SIG-M5 (cell line): ENCODE measurements around the gene MYH15.

Source experiments
- DNase-seq: peaks from one replicate; lab custom pipeline; 2025; lab: John Stamatoyannopoulos, UW

The MYH15 gene

DNA sequence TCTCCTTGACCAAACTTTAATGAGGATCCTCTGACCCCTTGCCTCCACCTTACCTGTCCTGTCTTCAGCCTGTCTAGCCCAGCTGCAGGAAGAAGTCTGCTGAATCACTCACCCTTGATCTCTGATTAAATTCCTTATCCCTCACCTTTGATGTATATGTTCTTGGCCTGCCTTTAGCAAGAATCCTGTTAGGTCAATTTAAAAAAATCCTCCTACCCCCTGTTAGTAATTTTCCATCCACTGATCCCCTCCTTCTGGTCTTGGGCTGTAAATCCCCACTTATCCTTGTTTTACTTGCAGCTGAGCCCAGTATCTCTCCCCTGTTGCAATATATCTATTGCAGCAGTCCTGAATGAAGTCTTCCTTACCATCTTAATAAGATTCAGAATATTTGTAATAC, 39.0 kb downstream of the MYH15 start:
- no peak for DNase-seq

DNA sequence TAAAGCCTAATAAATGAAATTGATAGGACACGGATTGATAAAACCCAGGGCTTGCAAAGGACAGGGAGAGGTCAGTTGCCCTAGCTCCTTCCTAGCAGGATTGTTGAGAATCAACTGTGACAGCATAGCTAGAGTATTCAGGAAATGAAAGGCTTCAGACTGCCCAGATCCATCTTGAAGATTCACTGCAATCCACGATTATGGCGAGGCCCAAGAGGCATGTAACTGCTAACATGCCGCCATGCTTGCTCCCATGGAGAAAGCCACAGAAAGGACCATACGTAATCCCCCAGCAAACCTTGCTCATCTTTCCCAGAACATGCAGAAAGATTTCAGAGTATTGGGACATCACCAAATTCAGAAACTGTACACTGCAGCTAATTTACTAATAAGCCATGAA, 41.3 kb downstream of the MYH15 start:
- DNase-seq: no peak

DNA sequence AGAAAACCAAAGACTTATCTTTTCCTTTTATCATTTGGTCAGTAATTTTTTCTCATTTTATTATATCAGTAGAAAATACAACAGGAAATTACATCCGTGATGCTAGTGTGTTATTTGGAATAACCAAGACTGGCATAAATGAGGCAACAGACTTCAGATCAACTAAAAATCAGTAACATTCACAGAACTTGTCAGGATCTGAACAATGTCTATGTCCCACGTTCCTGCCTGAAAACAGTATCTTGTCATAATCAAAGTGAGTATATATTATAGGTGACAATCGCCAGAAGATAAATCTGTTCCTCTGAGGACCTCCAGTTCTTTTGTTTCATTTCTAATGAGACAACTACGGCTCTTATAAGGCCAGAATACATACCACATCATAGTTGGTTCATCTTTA, 41.8 kb downstream of the MYH15 start:
- no peak for DNase-seq

DNA sequence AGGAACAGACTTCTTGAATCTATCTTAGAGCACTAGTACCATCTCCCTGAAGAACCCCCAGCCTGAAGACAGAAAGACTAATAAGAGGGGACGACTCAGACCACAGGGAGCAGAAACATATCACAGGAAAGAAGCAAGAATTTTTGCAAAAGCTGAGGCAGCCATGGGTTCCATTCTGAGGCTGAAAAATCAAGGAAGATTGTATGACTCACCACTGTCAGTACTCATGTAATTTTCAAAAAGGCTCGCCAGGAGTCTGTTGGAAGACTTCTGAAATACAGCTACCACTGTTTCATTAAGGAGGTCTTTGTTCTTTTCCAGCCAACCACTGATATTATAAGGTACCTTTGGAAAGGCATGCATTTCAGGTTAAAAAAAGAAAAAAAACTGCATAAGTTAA, 47.5 kb downstream of the MYH15 start:
- DNase-seq: no peak

DNA sequence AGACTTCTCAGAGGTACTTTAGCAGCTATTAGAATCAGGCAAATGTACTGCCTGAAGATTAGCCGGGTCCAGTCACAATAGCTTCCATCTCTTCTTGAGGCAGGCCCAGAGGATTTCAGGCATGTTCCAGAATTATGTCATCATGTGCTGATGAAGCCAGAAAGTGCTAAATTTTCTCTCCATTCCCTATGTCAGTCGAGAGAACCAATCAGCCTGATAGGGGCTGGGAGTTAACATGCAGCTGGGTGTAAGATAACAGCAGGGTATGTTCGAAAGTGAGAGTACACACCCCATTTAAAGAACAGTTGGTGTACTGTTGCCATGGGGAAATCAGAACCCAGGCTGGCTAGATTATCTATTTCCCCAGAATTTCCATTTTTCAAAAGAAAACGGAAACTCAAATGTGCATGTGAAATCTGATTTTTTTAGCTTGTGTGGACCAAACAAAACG, 48.7 kb downstream of the MYH15 start:
- no peak for DNase-seq

DNA sequence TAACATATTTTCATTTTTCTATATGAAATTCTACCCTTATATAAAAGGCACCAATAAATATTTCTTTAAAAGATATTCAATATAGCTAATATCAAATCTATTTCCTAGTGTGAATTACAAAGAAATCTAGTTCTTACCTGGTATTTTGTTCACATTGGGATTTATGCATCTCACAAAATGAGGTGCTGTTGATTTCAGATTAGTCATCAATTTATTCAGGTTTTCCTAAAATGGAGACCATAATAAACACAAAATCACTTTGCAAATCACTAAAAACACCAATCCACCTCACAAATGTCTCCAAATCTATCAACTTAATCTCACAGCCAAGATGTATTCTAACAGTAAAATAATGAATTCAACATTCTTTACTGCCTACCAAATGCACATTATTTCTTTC, 51.2 kb downstream of the MYH15 start:
- DNase-seq: no peak

DNA sequence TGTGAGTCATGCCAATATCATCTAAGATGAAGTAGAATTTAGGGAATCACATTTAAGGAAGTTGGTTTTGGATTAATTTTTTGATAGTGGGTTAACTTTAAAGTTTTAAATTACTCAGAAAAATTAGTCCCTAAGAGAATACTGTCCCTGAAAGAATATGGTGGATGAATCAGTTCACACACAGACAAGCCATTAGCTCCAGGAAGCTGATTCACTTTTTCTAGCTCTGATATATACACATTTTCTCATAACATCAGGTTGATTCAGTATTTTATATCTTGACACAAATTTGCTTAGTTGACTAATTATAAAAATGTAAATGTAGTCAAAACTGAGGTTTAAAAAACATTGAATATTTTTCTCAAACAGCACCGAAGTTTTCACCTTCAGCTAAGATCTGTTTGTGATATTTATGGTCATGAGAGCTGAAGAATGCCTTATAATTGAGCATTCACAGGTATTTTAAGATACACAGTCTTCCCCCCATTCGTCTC, 55.1 kb downstream of the MYH15 start:
- no peak for DNase-seq

DNA sequence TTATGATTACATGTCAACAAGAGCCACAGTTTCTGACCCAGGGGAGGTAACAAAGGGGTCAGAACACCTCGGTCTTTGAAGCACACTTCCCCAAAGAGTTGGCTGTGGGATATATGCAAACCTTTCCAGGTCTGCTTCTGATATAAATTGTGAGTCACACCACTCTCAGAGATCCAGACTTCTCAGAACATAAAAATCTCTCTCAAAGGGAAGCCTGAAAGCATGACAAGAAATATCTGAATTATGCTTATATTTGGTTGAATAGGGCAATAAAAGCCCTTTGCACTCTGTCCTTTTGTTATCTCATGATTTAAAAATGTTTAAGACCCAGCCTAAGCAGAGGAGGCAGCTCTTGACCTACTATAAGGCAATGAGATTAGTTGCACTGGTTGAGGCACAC, 56.8 kb downstream of the MYH15 start:
- no peak for DNase-seq

DNA sequence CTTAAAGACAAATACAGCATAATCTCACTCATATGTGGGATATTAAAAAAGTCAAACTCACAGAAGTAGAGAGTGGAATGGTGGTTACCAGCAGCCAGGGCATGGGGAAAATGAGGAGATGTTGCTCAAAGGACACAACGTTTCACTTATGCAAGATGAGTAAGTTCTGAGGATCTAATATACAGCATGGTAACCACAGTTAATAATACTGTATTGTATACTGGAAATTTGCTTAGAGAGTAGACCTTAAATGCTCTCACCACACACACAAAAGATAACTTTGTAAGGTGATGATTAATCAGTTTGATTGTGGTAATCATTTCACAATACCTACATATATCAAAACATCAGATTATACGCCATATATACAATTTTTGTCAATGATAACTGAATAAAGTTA, 60.0 kb downstream of the MYH15 start:
- no peak for DNase-seq

DNA sequence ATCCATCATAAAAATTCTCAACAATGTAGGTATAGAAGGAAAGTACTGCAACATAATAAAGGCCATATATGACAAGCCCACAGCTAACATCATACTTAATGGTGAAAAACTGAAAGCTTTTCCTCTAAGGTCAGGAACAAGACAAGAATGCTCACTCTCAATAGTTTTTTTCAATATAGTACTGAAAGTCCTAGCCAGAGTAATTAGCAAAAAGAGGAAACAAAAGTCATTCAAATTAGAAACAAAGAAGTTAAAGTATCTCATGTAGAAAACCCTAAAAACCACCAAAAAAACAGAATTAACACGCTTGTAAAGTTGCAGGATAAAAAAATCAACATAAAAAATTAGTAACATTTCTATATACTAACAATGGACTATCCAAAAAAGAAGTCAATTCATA, 61.8 kb downstream of the MYH15 start:
- no peak for DNase-seq

DNA sequence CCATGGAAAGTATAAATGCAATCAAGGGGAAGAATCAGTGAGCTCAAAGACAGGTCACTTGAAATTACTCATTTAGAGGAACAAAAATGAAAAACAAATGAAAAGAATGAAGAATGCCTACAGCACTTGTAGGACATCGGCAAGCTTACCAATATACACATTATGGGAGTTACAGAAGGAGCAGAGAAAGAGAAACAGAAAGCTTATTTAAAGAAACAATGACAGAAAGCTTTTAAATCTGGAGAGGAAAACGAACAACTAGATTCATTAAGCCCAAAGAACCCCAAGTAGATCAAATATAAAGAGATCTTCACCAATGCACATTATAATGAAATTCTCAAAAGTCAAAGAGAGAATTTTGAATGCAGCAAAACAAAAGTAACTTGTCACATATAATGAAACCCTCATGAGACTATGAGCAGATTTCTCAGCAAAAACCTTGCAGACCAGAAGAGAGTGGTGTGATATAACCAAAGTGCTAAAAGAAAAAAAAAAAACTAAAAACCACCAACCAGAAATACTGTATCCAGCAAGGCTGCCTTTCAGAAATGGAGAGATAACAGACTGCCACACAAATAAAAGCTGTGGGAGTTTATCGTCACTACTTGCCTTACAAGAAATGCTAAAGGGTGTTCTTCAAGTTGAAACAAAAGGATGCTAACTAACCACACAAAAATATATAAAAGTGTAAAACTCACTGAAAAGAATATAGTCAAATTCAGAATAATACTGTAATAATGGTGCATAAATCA, 63.1 kb downstream of the MYH15 start:
- DNase-seq: no peak

DNA sequence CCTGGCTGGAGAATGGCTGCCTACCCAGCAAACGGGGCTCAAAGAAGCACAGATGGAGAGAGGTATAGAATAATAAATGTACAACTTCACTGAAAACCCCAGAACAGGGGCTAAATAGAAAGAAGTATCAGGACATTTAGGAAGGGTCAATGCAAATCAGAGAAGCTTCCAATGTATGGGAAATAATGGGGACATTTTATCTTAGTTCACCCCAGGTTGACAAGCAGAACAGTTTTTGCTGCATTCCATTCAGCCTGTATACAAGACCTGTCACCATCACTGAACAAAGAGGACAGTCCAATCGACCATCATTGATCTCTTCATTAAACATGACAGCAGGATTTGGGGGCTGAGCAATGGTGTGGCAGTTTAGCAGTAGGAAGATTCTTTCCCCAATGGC, 68.1 kb downstream of the MYH15 start:
- DNase-seq: no peak

DNA sequence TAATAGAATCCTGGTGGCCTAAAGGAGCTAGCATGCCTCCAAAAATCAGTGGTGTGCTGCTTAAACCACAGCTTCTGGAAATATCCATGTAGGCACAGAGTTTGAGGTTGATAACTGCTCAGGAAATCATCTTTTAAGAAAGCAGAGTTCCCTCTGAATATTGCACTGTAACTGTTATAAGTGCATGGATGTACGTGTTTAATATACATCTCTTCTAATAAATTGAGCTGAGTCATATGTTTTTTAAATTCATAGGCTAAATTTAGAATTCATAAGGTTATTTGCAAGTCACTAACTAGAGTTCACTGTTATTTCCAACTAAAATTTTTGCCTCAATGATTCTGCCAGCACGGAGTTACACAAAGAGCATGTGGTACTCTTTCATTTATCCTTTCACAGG, 68.9 kb downstream of the MYH15 start:
- DNase-seq: no peak

DNA sequence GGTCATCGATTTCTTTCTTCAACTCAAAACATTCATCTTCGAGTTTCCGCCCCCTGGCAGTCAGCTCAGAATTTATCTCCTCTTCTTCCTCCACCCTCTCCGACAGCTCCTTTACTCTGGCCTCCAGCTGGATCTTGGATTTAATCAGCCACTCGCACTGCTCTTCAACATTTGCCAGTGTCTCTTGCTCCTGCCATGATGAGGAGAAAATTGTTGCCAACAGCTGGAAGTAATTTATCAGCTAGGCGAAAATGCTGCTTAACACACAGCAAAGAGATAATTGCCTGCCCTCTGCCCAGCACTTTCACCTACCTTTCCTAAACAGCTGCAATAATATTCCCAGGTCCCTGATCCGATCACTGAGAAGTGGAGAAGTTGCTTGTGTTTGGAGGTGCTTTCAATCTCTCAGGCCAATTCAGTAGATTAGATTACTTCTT, 69.3 kb downstream of the MYH15 start:
- DNase-seq: no peak

DNA sequence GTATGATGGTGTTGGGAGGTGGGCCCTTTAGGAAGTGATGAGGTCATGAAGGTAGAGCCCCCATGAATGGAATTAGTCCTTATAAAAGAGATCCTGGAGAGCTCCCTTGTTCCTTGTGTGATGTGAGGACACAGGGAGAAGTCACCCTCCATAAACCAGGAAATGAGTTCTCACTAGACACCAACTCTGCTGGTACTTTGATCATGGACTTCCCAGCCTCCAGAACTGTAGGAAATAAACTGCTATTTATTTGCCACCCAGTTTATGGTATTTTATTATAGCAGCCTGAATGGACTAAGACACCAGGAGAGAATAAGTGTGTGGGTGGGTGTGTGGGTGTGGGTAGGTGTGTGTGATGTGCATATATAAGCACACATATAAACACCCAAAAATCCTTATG, 71.9 kb downstream of the MYH15 start:
- no peak for DNase-seq

DNA sequence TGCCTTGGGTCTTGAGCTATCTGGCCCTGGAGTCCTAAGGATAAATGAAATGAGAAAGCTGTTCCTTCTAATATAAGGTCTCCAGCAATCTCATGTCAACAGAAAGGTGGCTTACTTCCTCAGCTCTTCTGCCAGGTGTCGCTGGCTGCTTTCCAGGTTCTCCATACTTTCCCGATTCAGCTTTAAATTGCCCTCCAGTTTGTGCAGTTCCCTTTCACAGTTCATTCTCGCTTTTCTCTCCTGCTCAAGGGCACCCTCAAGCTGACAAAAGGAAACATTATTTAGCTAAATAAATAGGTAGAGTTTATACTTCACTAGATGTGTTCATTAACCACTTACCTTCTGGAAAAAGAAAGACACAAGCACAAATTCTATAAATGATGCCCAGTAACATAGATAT, 73.0 kb downstream of the MYH15 start:
- no peak for DNase-seq

DNA sequence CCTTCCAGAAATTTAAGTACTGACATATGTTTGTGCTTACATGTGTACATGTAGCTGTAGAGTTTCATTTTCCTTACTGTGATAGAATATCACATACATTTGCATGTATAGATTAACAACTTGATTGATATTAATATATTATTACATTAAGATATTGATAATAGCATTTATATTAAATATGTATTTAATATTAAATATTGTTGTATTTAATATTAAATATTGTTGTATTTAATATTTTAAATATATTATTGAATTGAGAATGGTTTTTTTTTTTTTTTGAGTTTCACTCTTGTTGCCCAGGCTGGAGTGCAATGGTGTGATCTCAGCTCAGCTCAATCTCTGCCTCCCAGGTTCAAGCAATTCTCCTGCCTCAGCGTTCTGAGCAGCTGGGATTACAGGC, 76.5 kb downstream of the MYH15 start:
- no peak for DNase-seq

DNA sequence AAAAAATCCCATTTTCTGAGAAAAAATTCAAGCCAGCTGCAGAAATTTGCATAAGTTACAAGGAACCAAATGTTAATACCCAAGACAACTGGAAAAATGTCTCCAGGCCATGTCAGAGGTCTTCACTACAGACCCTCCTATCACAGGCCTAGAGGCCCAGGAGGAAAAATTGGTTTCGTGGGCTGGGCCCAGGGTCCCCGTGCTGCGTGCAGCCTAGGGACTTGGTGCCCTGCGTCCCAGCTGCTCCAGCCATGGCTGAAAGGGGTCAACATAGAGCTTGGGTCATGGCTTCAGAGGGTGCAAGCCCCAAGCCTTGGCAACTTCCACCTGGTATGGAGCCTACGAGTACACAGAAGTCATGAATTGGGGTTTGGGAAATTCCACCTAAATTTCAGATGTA, 78.0 kb downstream of the MYH15 start:
- DNase-seq: no peak

DNA sequence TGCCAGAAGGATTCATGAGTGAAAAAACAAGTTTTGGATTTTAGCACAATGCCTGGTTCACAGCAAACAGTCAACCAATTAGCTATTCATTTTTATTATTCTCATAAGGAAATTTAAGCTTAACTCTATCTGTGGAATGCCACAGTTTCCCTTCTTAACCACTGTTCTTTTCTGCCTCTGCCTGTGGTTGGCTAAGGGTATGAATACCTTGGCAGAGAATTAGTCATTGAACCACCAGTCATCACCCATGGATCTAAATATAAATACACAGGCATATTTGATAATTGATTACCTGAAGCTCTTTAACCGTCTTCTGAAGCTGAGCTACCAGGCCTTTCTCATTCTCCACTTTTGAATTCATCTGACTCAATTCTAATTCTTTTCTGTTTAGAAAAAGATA, 79.9 kb downstream of the MYH15 start:
- no peak for DNase-seq

DNA sequence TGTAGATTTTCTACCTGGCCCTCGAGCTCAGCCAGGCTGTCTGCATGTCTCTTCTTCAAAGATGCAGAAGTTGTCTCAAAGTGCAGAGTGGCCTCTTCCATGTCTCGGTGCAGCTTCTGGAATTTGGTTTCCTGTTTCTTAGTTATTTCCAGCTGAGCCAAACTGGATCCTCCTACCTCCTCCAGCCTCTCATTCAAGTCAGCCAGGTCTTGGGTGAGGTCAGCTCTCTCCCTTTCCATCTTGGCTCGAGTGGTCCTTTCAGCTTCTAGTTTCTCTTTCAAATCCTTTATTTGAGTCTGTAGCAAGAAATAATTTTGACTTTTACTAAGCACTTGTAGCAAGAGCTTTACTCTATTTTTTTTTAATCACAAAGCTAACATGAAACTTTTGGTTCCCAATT, 81.8 kb downstream of the MYH15 start:
- no peak for DNase-seq

DNA sequence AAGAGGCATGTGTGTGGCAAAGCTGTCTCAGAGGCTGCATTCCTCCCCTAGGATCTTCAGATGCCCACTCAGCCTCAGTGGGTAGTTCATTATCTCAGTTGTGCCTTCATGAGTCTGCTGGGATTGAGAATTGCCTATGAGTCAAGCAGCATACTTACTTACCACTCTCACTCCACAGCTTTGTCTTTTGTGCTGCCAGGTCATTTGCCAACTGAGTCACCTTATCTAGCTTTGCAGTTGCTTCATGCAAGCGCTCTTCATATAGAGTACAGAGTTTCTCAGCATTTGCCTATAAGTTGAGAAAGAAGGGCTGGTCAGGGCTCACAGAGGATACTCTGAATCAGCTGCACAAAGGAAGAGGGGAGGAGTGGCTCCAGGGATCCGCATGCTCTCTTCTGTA, 89.5 kb downstream of the MYH15 start:
- DNase-seq: no peak

DNA sequence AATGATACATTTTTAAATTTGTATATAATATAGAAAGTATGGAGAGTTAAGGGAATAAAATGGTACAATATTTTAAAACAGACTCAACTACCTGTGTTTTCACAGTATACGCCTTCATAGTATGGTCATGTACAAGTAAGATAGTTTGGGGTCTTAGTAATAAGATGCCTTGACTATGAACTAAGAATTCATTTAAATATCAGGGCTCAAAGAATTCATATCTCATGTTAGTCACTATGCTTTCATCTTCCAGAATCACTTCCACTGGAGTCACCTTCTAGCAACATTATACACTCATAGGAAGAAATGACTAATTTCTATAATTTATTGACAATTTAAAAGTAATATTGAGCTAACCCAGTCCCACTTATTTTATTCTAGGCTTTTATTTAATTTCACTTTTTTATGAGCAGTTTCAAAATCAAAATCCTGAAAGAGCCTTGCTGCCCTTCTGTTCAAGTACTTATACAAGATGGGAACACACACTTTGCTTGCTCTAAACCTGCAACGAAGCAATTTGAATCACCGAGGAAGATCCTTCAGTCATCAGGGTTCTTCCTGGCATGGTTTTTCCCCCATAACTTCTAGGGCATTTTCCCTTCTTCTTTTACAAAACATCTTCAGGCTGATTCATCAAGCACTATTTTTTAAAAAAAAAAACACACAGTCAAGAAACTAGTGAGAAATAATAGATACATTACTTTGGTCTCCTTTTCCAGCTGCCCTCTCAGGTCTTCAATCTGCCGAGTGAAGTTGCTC, 94.1 kb downstream of the MYH15 start:
- no peak for DNase-seq

DNA sequence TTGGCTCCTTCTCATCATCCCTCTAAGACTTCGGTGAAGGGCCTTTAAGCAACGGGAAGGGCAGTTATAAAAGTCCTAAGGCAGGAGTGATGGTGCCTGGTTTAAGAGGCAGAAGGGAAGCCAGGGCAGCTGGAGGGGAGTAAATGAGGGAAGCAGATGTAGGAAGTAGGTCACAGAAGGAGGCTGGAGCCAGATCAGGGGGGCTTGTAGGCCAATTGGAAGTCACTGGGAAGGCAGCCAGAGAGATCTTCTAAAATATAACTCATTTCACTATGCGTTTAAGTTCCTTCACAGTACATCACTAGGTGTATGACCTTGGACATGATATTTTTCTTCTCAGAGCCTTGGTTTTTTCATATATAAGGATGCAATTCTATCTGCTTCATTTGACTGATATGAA, 94.7 kb downstream of the MYH15 start:
- no peak for DNase-seq

DNA sequence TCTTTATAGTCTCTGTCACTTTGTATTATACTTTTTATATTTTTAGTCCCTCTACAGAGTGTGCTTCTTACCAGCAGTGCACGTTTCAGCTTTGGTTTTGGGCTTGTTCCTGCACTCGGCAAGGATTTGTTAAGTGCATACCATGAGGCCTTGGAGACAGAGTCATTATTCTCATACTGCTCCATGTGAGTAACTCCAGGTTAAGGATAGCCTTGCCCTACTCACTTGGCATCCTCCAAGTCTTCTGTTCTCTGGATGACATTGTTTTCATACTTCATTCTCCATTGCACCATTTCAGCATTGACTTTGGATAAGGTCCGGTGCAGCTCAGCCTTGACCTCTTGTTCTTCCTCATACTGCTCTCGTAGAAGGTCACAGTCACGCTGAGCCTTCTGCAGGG, 96.4 kb downstream of the MYH15 start:
- DNase-seq: no peak
